ENCODE data around the gene MAML3.

GRCh38 chr4:139898293-139898692, 255.7 kb downstream of the MAML3 start:
- TF ChIP-seq CTCF (IDR thresholded peaks at IDR 0.05 in 8 of 11, conservative IDR thresholded peaks at IDR 0.05 in 3 of 11) (no peak), POLR2A (IDR thresholded peaks at IDR 0.05) (no peak), POLR2AphosphoS5 (IDR thresholded peaks at IDR 0.05) (no peak)

Measured in spleen (tissue), 7 donors.